PC-3 (cell line): ENCODE results near the gene AK1. TPM values are rescaled to one million over a fixed set of nuclear protein-coding genes. Genes with fewer than 3 reads are reported as not detected.

Experiments
- ATAC-seq: fragments of 200-7000 bp; cut with Tn5 transposase; 2 replicates; pipeline ENCODE4 v1.9.1; 2020; ENCODE audit warnings: mild to moderate bottlenecking, moderate library complexity
- BruUV-seq: library from RNA; stranded (reverse); fragments of 400-500 nt; replicated peaks from 2 replicates; lab custom pipeline; 2021; lab: Mats Ljungman, UMichigan
- CTCF ChIA-PET: fragments of 300-600 bp; sonication (Branson Sonifier 250); formaldehyde crosslinking; loops from one replicate; lab custom pipeline; 2022; ENCODE audit warnings: antibody characterized with exemption; lab: Charles Lee
- POLR2A ChIA-PET: fragments of 300-600 bp; sonication (Branson Sonifier 250); formaldehyde crosslinking; loops from one replicate; lab custom pipeline; 2022; ENCODE audit warnings: antibody characterized with exemption; ENCODE audit not compliant: unreplicated experiment; lab: Charles Lee
- DNase-seq: peaks from one replicate; pipeline ENCODE4 v3.0.0-alpha.2; 2015
- H2AFZ ChIP-seq: fragments of 300-600 bp; sonication (generic); 2 replicates; pipeline ENCODE4 v1.6.0; 2016; ENCODE audit warnings: antibody characterized with exemption, low read length
- H3F3A ChIP-seq: fragments of 300-600 bp; sonication (generic); one replicate; pipeline ENCODE4 v1.6.0; 2017; ENCODE audit warnings: antibody characterized with exemption, low read length, control low read depth, mild to moderate bottlenecking; ENCODE audit not compliant: unreplicated experiment
- H3K27ac ChIP-seq: fragments of 300-600 bp; sonication (generic); 2 replicates; pipeline ENCODE4 v1.5.1; 2016; ENCODE audit warnings: mild to moderate bottlenecking, low read length
- H3K27me3 ChIP-seq: fragments of 300-600 bp; sonication (generic); 2 replicates; pipeline ENCODE4 v1.6.1; 2016; ENCODE audit warnings: low read length, mixed read lengths
- H3K36me3 ChIP-seq: fragments of 300-600 bp; sonication (generic); 2 replicates; pipeline ENCODE4 v1.6.1; 2016; ENCODE audit warnings: low read depth, mixed run types, low read length, mixed read lengths
- H3K4me1 ChIP-seq: fragments of 300-600 bp; sonication (generic); 2 replicates; pipeline ENCODE4 v1.5.1; 2016; ENCODE audit warnings: low read length; ENCODE audit not compliant: insufficient read depth
- H3K4me2 ChIP-seq: fragments of 300-600 bp; sonication (generic); 2 replicates; pipeline ENCODE4 v1.6.0; 2016; ENCODE audit warnings: low read length
- H3K4me3 ChIP-seq: fragments of 300-600 bp; sonication (generic); 2 replicates; pipeline ENCODE4 v1.5.1; 2016; ENCODE audit warnings: mild to moderate bottlenecking, low read length, mixed read lengths
- H3K79me2 ChIP-seq: fragments of 300-600 bp; sonication (generic); 2 replicates; pipeline ENCODE4 v1.6.1; 2017; ENCODE audit warnings: low read length, mixed read lengths
- H3K9ac ChIP-seq: fragments of 300-600 bp; sonication (generic); 2 replicates; pipeline ENCODE4 v1.6.0; 2016; ENCODE audit warnings: mild to moderate bottlenecking, low read length
- H3K9me2 ChIP-seq: fragments of 300-600 bp; sonication (generic); replicated peaks from 2 replicates; pipeline ENCODE4 v1.6.1; 2016; ENCODE audit warnings: mixed run types, low read length, mixed read lengths
- H3K9me3 ChIP-seq: fragments of 300-600 bp; sonication (generic); 2 replicates; pipeline ENCODE4 v1.6.1; 2016; ENCODE audit warnings: low read length, mixed read lengths
- H4K20me1 ChIP-seq: fragments of 300-600 bp; sonication (generic); 2 replicates; pipeline ENCODE4 v1.6.1; 2016; ENCODE audit warnings: low read length, mixed read lengths
- CTCF ChIP-seq: fragments of 300-600 bp; sonication (generic); conservative IDR thresholded peaks from 2 replicates; pipeline ENCODE4 v1.5.1; 2017; ENCODE audit warnings: antibody characterized with exemption, low read depth, mild to moderate bottlenecking, low read length
- EZH2 ChIP-seq: fragments of 300-600 bp; sonication (generic); IDR thresholded peaks from one replicate; pipeline ENCODE4 v1.6.1; 2017; ENCODE audit warnings: antibody characterized with exemption, mild to moderate bottlenecking, low read length; ENCODE audit not compliant: unreplicated experiment
- EZH2phosphoT487 ChIP-seq: fragments of 300-600 bp; sonication (generic); IDR thresholded peaks from 2 replicates; pipeline ENCODE4 v1.6.1; 2018; ENCODE audit warnings: mild to moderate bottlenecking, antibody characterized with exemption, low read length, borderline replicate concordance
- intact Hi-C: fragments of 100-400 bp; cut with micrococcal nuclease; formaldehyde crosslinking; loops from 2 replicates; pipeline ENCODE4 v1.9.0; 2023
- total RNA-seq: library from RNA; depleted of rRNA; stranded (reverse); fragments of >200 nt; gene quantifications from 2 replicates; pipeline ENCODE4 v1.2.3, GENCODE V29; 2014

Gene AK1
- total RNA-seq, 1 experiment from 2014 or later, result 79.1 TPM

GRCh38 chr9:127829205-127829906 lies 48.1 kb downstream of the AK1 start:
- Histone ChIP-seq H3K9me2 (no peaks in the 10 kb centered on the region), H3F3A (no peaks in the 10 kb centered on the region), H4K20me1 (no peaks in the 10 kb centered on the region), H3K4me2 (no peak overlapping the region), H2AFZ (no peak overlapping the region), H3K27me3 (no peaks in the 10 kb centered on the region), H3K79me2 (no peaks in the 10 kb centered on the region), H3K4me3 (no peak overlapping the region), H3K27ac (no peak overlapping the region), H3K36me3 (no peaks in the 10 kb centered on the region), H3K9me3 (no peaks in the 10 kb centered on the region), H3K9ac (no peak overlapping the region), H3K4me1 (0 out of 2 replicates have a peak, but pooled peaks cover 3% of the 10 kb centered on the region)
- TF ChIP-seq CTCF (no peak), EZH2phosphoT487 (no peak), EZH2 (no peak)
- intact Hi-C loops, result no loop called here
- DNase-seq, result no peak
- no peak for ATAC-seq
- BruUV-seq, result no TSS peak
- POLR2A ChIA-PET, result no interaction called here
- CTCF ChIA-PET, result no interaction called here

- peak; percentile 36 for DNase-seq
- Histone ChIP-seq H3K79me2 (no peaks in the 10 kb centered on the region), H3K4me1 (0 out of 2 replicates have a peak, but pooled peaks cover 3% of the 10 kb centered on the region), H3K9ac (no peak overlapping the region), H4K20me1 (no peaks in the 10 kb centered on the region), H3K9me2 (no peaks in the 10 kb centered on the region), H2AFZ (peak overlapping the region; percentile 63), H3K27me3 (no peaks in the 10 kb centered on the region), H3F3A (no peaks in the 10 kb centered on the region), H3K4me3 (peak overlapping the region; percentile 48; the same call in 1 of the 2 replicates), H3K27ac (no peak overlapping the region), H3K9me3 (no peaks in the 10 kb centered on the region), H3K36me3 (no peaks in the 10 kb centered on the region), H3K4me2 (peak overlapping the region; percentile 74)
- TF ChIP-seq CTCF (no peak), EZH2phosphoT487 (no peak), EZH2 (no peak)
- no TSS peak for BruUV-seq
- CTCF ChIA-PET, result no interaction called here
- POLR2A ChIA-PET, result no interaction called here
- intact Hi-C loops, result no loop called here
- ATAC-seq, result peak; percentile 80
These were observed 49.0 kb downstream of the AK1 start for GRCh38 chr9:127828262-127829031.
